RPMI8226 (cell line): ENCODE data around the gene MKI67.

Source experiments
- DNase-seq: peaks from one replicate; pipeline ENCODE4 v3.0.0-alpha.2; 2015

The MKI67 gene

GRCh38 chr10:128062881-128063563, 63.2 kb downstream of the MKI67 start:
- DNase-seq: no peak

GRCh38 chr10:128062331-128062880, 63.8 kb downstream of the MKI67 start:
- DNase-seq: no peak

GRCh38 chr10:128061306-128062300, 64.6 kb downstream of the MKI67 start:
- DNase-seq: no peak

- DNase-seq: no peak
These were observed 65.6 kb downstream of the MKI67 start for GRCh38 chr10:128060341-128061250.

GRCh38 chr10:128059982-128060293, 66.3 kb downstream of the MKI67 start:
- no peak for DNase-seq

- no peak for DNase-seq
These were observed 66.8 kb downstream of the MKI67 start for GRCh38 chr10:128059266-128059981.

GRCh38 chr10:128058750-128059134, 67.5 kb downstream of the MKI67 start:
- no peak for DNase-seq

- no peak for DNase-seq
These were observed 68.0 kb downstream of the MKI67 start for GRCh38 chr10:128058106-128058749.

- DNase-seq: no peak
These were observed 69.7 kb downstream of the MKI67 start for GRCh38 chr10:128056303-128057050.

GRCh38 chr10:128055061-128055868, 71.0 kb downstream of the MKI67 start:
- DNase-seq: no peak

- DNase-seq: no peak
These were observed 71.9 kb downstream of the MKI67 start for GRCh38 chr10:128054163-128054970.

GRCh38 chr10:128053356-128053755, 72.9 kb downstream of the MKI67 start:
- DNase-seq: no peak

GRCh38 chr10:128052696-128053095, 73.5 kb downstream of the MKI67 start:
- DNase-seq: no peak

- no peak for DNase-seq
These were observed 74.7 kb downstream of the MKI67 start for GRCh38 chr10:128051548-128051947.

- DNase-seq: no peak
These were observed 75.3 kb downstream of the MKI67 start for GRCh38 chr10:128050936-128051335.

- DNase-seq: no peak
These were observed 76.1 kb downstream of the MKI67 start for GRCh38 chr10:128050121-128050516.

- no peak for DNase-seq
These were observed 76.8 kb downstream of the MKI67 start for GRCh38 chr10:128049226-128050120.

GRCh38 chr10:128048819-128049210, 77.4 kb downstream of the MKI67 start:
- DNase-seq: no peak
